Measurements from ENCODE around the gene FRMPD4. TPM values are rescaled to one million over a fixed set of nuclear protein-coding genes. Genes with fewer than 3 reads are reported as not detected.

Gene FRMPD4
- total and polyA plus RNA-seq, 2 experiments from 2014 or later = 0.60 to 1.5 TPM

DNA sequence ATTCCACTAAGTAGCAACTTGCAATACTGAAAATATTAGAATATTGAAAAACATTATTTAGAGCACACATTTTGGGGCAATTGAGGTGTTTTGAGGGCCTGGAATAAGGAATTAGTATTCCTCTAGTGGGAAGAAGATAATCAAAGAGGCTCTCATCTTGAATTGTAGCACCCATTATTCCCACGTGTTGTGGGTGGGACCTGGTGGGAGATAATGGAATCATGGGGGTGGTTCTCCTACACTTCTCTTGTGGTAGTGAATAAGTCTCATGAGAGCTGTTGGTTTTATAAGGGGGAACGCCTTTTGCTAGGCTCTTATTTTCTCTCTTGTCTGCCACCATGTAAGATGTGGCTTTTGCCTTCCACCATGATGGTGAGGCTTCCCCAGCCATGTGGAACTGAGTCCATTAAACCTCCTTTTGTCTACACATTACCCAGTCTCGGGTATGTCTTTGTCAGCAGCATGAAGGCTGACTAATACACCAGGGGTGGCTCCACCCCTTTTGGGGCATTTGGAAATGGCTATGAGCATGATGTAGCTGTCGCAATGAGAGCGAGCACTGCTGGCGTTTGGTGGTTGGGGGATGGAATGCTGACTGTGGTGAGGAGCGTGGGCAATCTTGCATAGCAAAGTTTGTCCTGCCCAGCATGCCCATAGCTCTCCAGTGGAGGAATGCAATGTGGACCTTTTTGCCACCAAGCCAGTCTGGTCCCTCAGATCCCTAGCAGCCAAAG lies 308.2 kb downstream of the FRMPD4 start:
- TF ChIP-seq, protein P1, sequence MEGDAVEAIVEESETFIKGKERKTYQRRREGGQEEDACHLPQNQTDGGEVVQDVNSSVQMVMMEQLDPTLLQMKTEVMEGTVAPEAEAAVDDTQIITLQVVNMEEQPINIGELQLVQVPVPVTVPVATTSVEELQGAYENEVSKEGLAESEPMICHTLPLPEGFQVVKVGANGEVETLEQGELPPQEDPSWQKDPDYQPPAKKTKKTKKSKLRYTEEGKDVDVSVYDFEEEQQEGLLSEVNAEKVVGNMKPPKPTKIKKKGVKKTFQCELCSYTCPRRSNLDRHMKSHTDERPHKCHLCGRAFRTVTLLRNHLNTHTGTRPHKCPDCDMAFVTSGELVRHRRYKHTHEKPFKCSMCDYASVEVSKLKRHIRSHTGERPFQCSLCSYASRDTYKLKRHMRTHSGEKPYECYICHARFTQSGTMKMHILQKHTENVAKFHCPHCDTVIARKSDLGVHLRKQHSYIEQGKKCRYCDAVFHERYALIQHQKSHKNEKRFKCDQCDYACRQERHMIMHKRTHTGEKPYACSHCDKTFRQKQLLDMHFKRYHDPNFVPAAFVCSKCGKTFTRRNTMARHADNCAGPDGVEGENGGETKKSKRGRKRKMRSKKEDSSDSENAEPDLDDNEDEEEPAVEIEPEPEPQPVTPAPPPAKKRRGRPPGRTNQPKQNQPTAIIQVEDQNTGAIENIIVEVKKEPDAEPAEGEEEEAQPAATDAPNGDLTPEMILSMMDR (IDR thresholded peaks at IDR 0.05; ENCODE audit: low read depth, low read length) = no peak
- H3K36me3 ChIP-seq = no peaks in the 10 kb centered on the region
- no peaks in the 10 kb centered on the region for H3K4me1 ChIP-seq (ENCODE audit: low read depth)
- no peaks in the 10 kb centered on the region for H3K27me3 ChIP-seq
- H3K27ac ChIP-seq = no peak overlapping the region
- H3K4me3 ChIP-seq = no peak overlapping the region
- peak in 1 of 2 donors; percentile 74 for DNase-seq (ENCODE audit: low read depth in 1 of 2, low spot score in 1 of 2)
- H3K9me3 ChIP-seq (ENCODE audit: low read depth) = no peaks in the 10 kb centered on the region

DNA sequence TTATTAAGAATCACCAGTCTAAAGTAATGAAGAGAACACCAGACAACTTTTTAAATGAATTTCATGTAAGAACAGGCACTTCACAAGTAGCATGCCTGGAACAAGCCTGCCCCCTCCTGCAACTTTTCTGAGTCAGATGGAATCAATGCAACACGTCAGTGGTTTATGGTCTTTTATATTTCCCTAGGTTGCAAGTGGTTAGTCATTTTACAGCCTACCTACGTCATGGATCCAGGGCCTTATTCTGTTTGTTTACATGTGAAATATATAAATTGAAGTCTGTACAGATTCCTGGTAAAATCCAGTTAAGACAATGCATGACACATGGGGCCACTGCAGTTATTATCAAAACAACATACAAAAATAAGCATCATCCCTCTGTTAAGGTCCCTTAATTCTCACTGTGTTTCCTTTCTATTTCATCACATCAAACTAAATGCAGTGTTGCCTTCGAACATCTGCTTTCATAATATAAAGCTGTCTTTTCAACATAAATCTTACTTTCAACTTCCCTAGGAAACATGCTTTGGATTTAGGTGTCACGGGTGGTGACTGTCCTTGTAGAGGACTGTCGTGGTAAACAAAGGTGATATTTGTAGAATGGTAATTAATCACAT lies 309.3 kb downstream of the FRMPD4 start:
- no peaks in the 10 kb centered on the region for H3K4me1 ChIP-seq (ENCODE audit: low read depth)
- TF ChIP-seq, protein P1 (IDR thresholded peaks at IDR 0.05; ENCODE audit: low read depth, low read length) = peak; percentile 30
- no peaks in the 10 kb centered on the region for H3K9me3 ChIP-seq (ENCODE audit: low read depth)
- H3K27me3 ChIP-seq = no peaks in the 10 kb centered on the region
- DNase-seq (ENCODE audit: low read depth in 1 of 2, low spot score in 1 of 2) = peak in 1 of 2 donors; percentile 83
- H3K4me3 ChIP-seq = no peak overlapping the region
- no peak overlapping the region for H3K27ac ChIP-seq
- no peaks in the 10 kb centered on the region for H3K36me3 ChIP-seq

- Histone ChIP-seq H3K9me3 (ENCODE audit: low read depth) (no peaks in the 10 kb centered on the region), H3K4me1 (ENCODE audit: low read depth) (no peaks in the 10 kb centered on the region), H3K27ac (no peak overlapping the region), H3K36me3 (no peaks in the 10 kb centered on the region), H3K4me3 (no peak overlapping the region), H3K27me3 (no peaks in the 10 kb centered on the region)
- TF ChIP-seq, protein P1 (IDR thresholded peaks at IDR 0.05; ENCODE audit: low read depth, low read length) = no peak
- DNase-seq (ENCODE audit: low read depth in 1 of 2, low spot score in 1 of 2) = no peak
These were observed 314.0 kb downstream of the FRMPD4 start for GRCh38 chrX:12452268-12452667.

GRCh38 chrX:12460929-12461328 lies 322.7 kb downstream of the FRMPD4 start:
- H3K27me3 ChIP-seq = no peaks in the 10 kb centered on the region
- H3K9me3 ChIP-seq (ENCODE audit: low read depth) = no peaks in the 10 kb centered on the region
- TF ChIP-seq, protein P1 (IDR thresholded peaks at IDR 0.05; ENCODE audit: low read depth, low read length) = no peak
- H3K27ac ChIP-seq = no peak overlapping the region
- H3K36me3 ChIP-seq = no peaks in the 10 kb centered on the region
- no peaks in the 10 kb centered on the region for H3K4me1 ChIP-seq (ENCODE audit: low read depth)
- no peak overlapping the region for H3K4me3 ChIP-seq
- no peak for DNase-seq (ENCODE audit: low read depth in 1 of 2, low spot score in 1 of 2)

DNA sequence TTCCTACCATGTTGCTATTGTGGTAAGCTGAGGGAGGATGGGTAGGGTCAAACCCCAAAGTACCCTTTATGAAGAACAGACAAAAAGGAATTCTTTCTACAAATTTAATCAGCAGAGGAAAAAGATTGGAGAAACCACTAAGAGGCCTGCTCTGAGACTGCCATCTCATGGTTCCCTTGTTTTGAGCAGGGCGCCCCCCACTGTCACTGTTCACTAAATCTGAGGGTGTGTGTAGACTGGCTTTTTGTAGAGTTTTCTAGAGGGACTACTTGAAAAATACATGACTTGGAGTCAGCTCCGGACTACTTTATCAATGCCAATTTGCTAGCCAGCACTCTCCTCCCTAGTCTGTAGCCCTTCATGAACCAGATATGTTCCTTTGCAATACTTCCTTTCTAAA lies 324.8 kb downstream of the FRMPD4 start:
- Histone ChIP-seq H3K27me3 (no peaks in the 10 kb centered on the region), H3K36me3 (no peaks in the 10 kb centered on the region), H3K4me1 (ENCODE audit: low read depth) (no peaks in the 10 kb centered on the region), H3K9me3 (ENCODE audit: low read depth) (no peaks in the 10 kb centered on the region), H3K4me3 (no peak overlapping the region), H3K27ac (no peak overlapping the region)
- DNase-seq (ENCODE audit: low read depth in 1 of 2, low spot score in 1 of 2) = no peak
- TF ChIP-seq, protein P1 (IDR thresholded peaks at IDR 0.05; ENCODE audit: low read depth, low read length) = no peak

All from cardiac muscle cell (in vitro differentiated cells and primary cell).